ENCODE data around the gene AMH. TPM values are rescaled to one million over a fixed set of nuclear protein-coding genes. Genes with fewer than 3 reads are reported as not detected.

Gene AMH
- total and polyA plus RNA-seq, 7 experiments from 2014 or later: 0.37 to 12.9 (median 4.6) TPM; not detected in 2

DNA sequence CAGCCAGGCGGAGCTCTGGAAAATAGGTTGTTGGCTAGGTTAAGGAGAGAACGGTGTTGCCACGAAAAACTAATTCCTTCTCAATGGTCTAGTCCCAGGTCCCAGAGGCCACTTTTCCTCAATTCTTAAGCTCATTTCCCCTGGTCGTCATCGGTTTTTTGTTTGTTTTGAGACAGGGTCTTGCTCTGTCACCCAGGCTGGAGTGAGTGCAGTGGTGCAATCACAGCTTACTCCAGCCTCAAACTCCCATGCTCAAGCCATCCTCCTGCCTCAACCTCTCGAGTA, 11.3 kb upstream of the AMH start:
- ATAC-seq (no peak), DNase-seq (no peak)
- Mint-ChIP-seq H3K36me3 (peaks cover 3 to 23% (median 20%) of the 10 kb centered on the region in 5 donors), H3K9me3 (peaks cover 0 to 10% (median 0%) of the 10 kb centered on the region in 11 donors), H3K4me3 (peak overlapping the region; percentile 88 to 100 (median 97)), H3K27me3 (peaks cover 0 to 5% (median 0%) of the 10 kb centered on the region in 5 donors), H3K27ac (peak overlapping the region; percentile 88 to 99 (median 94)), H3K4me1 (peaks cover 48 to 82% (median 68%) of the 10 kb centered on the region in 7 donors)
- H3K36me3 ChIP-seq (ENCODE audit: control insufficient read depth in 2 of 3, insufficient read depth in 3 of 3, low read length in 3 of 3): peaks cover 0 to 19% (median 0%) of the 10 kb centered on the region in 3 experiments
- peak overlapping the region; percentile 93 for H3K27ac ChIP-seq (ENCODE audit: low read depth, low read length)
- peaks cover 52 to 62% of the 10 kb centered on the region in 2 donors for H3K4me1 ChIP-seq (ENCODE audit: control insufficient read depth in 2 of 2, insufficient read depth in 2 of 2, low read length in 2 of 2)
- ChIA-PET CTCF (interaction anchor here (0.6 to 3.1 kb wide), 7 partner anchors 9 to 172 kb away, joined by 3 to 25 read pairs (median 4); no protein-coding TSS in a partner anchor), POLR2A (interaction anchor here (0.7 to 9.7 kb wide), 9 partner anchors 17 to 1574 kb away, joined by 3 to 163 read pairs (median 5); partner anchors contain the start of genes AMH, GADD45B, JSRP1 and TIMM13)
- H3K9me3 ChIP-seq (ENCODE audit: control insufficient read depth in 2 of 3, low read length in 3 of 3): no peaks in the 10 kb centered on the region
- peak overlapping the region; percentile 75 for H3K4me3 ChIP-seq (ENCODE audit: low read length)
- intact Hi-C loops (cut with micrococcal nuclease): loop anchor here (2.0 to 5.0 kb wide), 6 partner anchors 15 to 545 kb away; partner anchors contain the start of genes LMNB2 (in 1 of the 2) and SGTA (in 1 of the 2)
- no peaks in the 10 kb centered on the region for H3K27me3 ChIP-seq (ENCODE audit: control insufficient read depth in 2 of 2, insufficient read depth in 2 of 2, low read length in 2 of 2)

DNA sequence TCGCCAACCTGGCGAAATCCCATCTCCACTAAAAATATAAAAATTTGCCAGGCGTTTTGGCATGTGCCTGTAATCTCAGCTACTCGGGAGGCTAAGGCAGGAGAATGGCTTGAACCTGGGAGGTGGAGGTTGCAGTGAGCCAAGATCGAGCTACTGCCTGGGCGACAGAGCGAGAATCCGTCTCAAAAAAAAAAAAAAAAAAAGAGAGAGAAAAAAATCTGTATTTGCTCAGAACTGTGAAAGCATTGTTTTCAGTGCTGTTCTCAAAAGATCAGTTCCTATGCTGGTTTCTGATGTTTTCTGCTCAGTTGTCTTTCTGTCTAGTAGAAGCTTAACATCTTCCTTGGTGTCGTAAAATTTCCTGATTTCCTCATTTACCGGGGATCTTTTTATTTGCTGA, 9.9 kb upstream of the AMH start:
- Mint-ChIP-seq H3K27me3 (peaks cover 0 to 5% (median 0%) of the 10 kb centered on the region in 5 donors), H3K4me1 (peaks cover 47 to 83% (median 67%) of the 10 kb centered on the region in 7 donors), H3K36me3 (peaks cover 3 to 24% (median 21%) of the 10 kb centered on the region in 5 donors), H3K27ac (peak overlapping the region; percentile 82 to 99 (median 95)), H3K4me3 (peak overlapping the region; percentile 88 to 100 (median 97)), H3K9me3 (peaks cover 0 to 10% (median 0%) of the 10 kb centered on the region in 11 donors)
- intact Hi-C loops (cut with micrococcal nuclease): loop anchor here in 1 of 2 donors (2.0 to 5.0 kb wide), 3 partner anchors 20 to 233 kb away; partner anchors contain the start of gene LMNB2
- peaks cover 53 to 62% of the 10 kb centered on the region in 2 donors for H3K4me1 ChIP-seq (ENCODE audit: control insufficient read depth in 2 of 2, insufficient read depth in 2 of 2, low read length in 2 of 2)
- H3K27me3 ChIP-seq (ENCODE audit: control insufficient read depth in 2 of 2, insufficient read depth in 2 of 2, low read length in 2 of 2): no peaks in the 10 kb centered on the region
- no peak for ATAC-seq
- peak overlapping the region; percentile 53 for H3K4me3 ChIP-seq (ENCODE audit: low read length)
- POLR2A ChIA-PET: interaction anchor here (0.6 to 9.7 kb wide), 15 partner anchors 16 to 1573 kb away, joined by 3 to 163 read pairs (median 4); partner anchors contain the start of genes AMH, AP3D1, JSRP1 and TIMM13
- CTCF ChIA-PET: interaction anchor here (0.7 to 3.1 kb wide), 9 partner anchors 13 to 381 kb away, joined by 3 to 25 read pairs (median 4); no protein-coding TSS in a partner anchor
- peak overlapping the region; percentile 93 for H3K27ac ChIP-seq (ENCODE audit: low read depth, low read length)
- peaks cover 8 to 21% (median 10%) of the 10 kb centered on the region in 3 experiments for H3K36me3 ChIP-seq (ENCODE audit: control insufficient read depth in 2 of 3, insufficient read depth in 3 of 3, low read length in 3 of 3)
- no peaks in the 10 kb centered on the region for H3K9me3 ChIP-seq (ENCODE audit: control insufficient read depth in 2 of 3, low read length in 3 of 3)
- peak in 1 of 9 donors; percentile 24 for DNase-seq

DNA sequence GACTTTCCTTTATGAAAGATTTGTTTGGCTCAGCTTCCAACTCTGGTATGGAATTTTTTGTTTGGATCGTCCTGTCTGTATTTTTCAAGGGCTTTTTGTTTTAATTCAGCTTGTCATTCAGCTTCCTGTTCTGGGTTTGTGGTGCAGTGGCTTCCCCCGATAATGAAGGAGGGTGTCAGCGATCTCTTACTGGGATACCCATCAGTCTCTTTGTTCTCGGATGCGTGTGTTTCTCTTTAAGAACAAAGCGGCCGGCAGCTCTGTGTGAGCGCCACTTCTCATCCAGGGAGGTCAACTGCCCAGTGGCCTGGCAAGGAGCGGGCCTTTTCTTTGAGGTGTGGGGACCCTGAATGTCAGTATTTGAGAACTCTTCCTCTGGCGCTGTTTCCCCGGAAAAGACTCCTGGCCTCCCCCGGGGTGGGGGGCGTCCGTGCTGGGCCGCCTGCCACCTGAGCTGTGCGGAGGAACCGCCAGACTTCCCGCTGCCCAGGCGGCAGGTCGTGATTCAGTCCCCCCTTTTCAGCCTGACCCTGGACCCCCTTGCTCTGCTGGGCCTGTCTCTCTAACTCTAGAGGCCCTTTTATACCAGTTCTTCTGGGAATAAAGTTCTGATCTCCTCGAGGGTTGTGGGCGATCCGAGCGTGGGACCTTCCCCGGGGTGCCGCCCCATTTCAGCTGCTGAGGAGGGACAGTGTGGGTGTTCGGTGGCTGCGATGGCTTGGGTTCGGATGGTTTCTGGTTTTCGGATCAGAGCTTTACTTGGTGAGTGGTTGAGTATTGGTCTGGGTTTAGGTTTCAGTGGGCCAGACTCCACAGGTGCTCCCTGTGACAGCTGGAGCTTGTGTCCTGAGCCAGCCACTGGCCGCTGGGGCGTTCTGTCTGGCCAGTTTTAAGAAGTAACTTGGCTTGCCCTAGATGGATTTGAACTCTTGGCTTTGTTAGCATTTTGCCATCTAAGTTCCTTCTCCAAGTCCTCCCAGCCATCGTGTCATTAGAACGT, 9.1 kb upstream of the AMH start:
- peaks cover 17 to 30% (median 18%) of the 10 kb centered on the region in 3 experiments for H3K36me3 ChIP-seq (ENCODE audit: control insufficient read depth in 2 of 3, insufficient read depth in 3 of 3, low read length in 3 of 3)
- no peaks in the 10 kb centered on the region for H3K9me3 ChIP-seq (ENCODE audit: control insufficient read depth in 2 of 3, low read length in 3 of 3)
- Mint-ChIP-seq H3K4me1 (peaks cover 40 to 74% (median 62%) of the 10 kb centered on the region in 7 donors), H3K9me3 (peaks cover 0 to 10% (median 0%) of the 10 kb centered on the region in 11 donors), H3K4me3 (peak overlapping the region; percentile 82 to 100 (median 97)), H3K27me3 (peaks cover 0 to 5% (median 0%) of the 10 kb centered on the region in 5 donors), H3K27ac (peak overlapping the region; percentile 82 to 99 (median 95)), H3K36me3 (peaks cover 3 to 27% (median 24%) of the 10 kb centered on the region in 5 donors)
- intact Hi-C loops (cut with micrococcal nuclease): loop anchor here in 1 of 2 donors (2.0 to 5.0 kb wide), 3 partner anchors 19 to 232 kb away; partner anchors contain the start of gene LMNB2
- H3K4me1 ChIP-seq (ENCODE audit: control insufficient read depth in 2 of 2, insufficient read depth in 2 of 2, low read length in 2 of 2): peaks cover 50 to 60% of the 10 kb centered on the region in 2 donors
- ChIA-PET CTCF (interaction anchor here (1.0 to 3.1 kb wide), 7 partner anchors 12 to 381 kb away, joined by 3 to 25 read pairs (median 5); no protein-coding TSS in a partner anchor), POLR2A (interaction anchor here (0.6 to 9.7 kb wide), 13 partner anchors 15 to 378 kb away, joined by 3 to 163 read pairs (median 4); partner anchors contain the start of genes AMH, AP3D1, JSRP1 and PEAK3)
- ATAC-seq: no peak
- peak overlapping the region; percentile 93 for H3K27ac ChIP-seq (ENCODE audit: low read depth, low read length)
- DNase-seq: peak in 7 of 9 donors; percentile 44 to 60 (median 57)
- H3K4me3 ChIP-seq (ENCODE audit: low read length): peak overlapping the region; percentile 53
- H3K27me3 ChIP-seq (ENCODE audit: control insufficient read depth in 2 of 2, insufficient read depth in 2 of 2, low read length in 2 of 2): no peaks in the 10 kb centered on the region

DNA sequence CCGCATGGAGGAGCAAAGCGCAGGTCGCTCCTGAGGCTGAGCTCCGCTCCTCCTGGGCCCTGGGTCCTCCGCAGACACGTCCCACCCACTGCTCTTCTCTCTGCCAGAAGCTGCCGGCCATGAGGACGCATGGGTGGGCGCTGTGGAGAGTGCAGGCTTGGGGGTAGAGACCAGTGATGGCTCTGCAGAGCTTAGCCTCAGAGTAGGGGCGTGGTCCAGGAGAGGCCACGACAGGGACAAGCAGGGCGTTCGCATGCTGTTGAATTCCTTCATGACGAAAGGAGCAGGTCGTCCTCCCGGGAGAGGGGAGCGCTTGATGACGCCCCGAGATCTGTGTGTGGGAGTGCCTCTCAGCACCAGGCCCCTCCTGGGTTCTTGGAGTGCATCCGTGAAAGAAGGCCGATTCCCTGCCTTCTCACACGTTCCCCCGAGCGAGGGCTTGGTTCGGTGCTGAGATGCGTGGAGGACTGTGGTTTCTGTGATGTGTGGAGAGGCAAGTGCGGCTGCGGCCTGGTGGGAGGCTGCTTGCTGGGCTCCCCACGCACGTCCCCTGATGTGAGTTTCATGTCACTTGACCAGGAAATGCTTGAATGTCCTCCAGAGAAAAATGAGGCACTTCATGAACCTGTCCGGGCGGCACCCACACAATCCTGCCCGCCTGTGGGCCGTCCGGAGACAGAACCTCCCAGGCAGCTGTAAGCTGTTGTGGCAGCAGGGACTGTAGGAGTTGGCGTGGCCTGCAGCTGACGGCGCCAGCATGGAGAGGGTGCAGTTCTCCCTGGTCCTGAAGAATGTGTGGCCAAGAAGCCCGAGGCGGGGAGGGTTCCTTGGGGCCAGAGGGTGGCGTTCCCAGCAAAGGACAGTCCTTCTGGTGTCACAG, 8.0 kb upstream of the AMH start:
- H3K27me3 Mint-ChIP-seq: peaks cover 0 to 5% (median 0%) of the 10 kb centered on the region in 5 donors
- intact Hi-C loops (cut with micrococcal nuclease): loop anchor here in 1 of 2 donors (1.0 kb wide), 1 partner anchor 12 kb away; no protein-coding TSS in a partner anchor
- H3K27ac Mint-ChIP-seq: peak overlapping the region; percentile 77 to 99 (median 91)
- ATAC-seq: no peak
- peaks cover 47 to 56% of the 10 kb centered on the region in 2 donors for H3K4me1 ChIP-seq (ENCODE audit: control insufficient read depth in 2 of 2, insufficient read depth in 2 of 2, low read length in 2 of 2)
- H3K9me3 Mint-ChIP-seq: peaks cover 0 to 10% (median 0%) of the 10 kb centered on the region in 11 donors
- ChIA-PET POLR2A (interaction anchor here (1.0 to 9.7 kb wide), 5 partner anchors 14 to 41 kb away, joined by 3 to 163 read pairs (median 37); partner anchors contain the start of genes AMH, JSRP1 and PEAK3), CTCF (interaction anchor here (0.7 kb wide), 1 partner anchor 152 kb away, joined by 3 read pairs; no protein-coding TSS in a partner anchor)
- no peaks in the 10 kb centered on the region for H3K9me3 ChIP-seq (ENCODE audit: control insufficient read depth in 2 of 3, low read length in 3 of 3)
- peak overlapping the region; percentile 82 to 100 (median 97) for H3K4me3 Mint-ChIP-seq
- no peaks in the 10 kb centered on the region for H3K27me3 ChIP-seq (ENCODE audit: control insufficient read depth in 2 of 2, insufficient read depth in 2 of 2, low read length in 2 of 2)
- peaks cover 7 to 33% (median 27%) of the 10 kb centered on the region in 5 donors for H3K36me3 Mint-ChIP-seq
- peaks cover 40 to 70% (median 57%) of the 10 kb centered on the region in 7 donors for H3K4me1 Mint-ChIP-seq
- peak overlapping the region; percentile 93 for H3K27ac ChIP-seq (ENCODE audit: low read depth, low read length)
- peaks cover 18 to 41% (median 27%) of the 10 kb centered on the region in 3 experiments for H3K36me3 ChIP-seq (ENCODE audit: control insufficient read depth in 2 of 3, insufficient read depth in 3 of 3, low read length in 3 of 3)
- peak overlapping the region; percentile 53 for H3K4me3 ChIP-seq (ENCODE audit: low read length)
- no peak for DNase-seq

DNA sequence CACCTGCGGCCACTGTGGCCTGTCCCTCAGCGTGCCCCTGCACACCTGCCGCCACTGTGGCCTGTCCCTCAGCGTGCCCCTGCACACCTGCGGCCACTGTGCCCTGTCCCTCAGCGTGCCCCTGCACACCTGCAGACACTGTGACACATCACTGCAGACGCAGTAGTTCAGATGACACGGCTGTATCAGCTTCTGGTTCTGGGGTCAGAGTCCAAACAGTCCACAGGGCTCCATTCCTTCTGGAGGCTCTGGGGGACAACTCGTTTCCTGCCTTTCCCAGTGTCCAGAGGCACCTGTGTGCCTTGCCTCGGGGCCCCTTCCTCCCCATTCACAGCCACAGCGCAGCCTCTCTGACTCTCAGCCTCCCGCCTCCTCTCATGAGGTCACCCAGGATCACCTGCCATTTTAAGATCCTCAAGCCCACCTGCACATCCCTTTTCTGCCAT, 7.0 kb upstream of the AMH start:
- intact Hi-C loops (cut with micrococcal nuclease): no loop called here
- no peaks in the 10 kb centered on the region for H3K27me3 Mint-ChIP-seq
- no peak for ATAC-seq
- H3K27me3 ChIP-seq (ENCODE audit: control insufficient read depth in 2 of 2, insufficient read depth in 2 of 2, low read length in 2 of 2): no peaks in the 10 kb centered on the region
- CTCF ChIA-PET: interaction anchor here (0.7 kb wide), 1 partner anchor 151 kb away, joined by 3 read pairs; no protein-coding TSS in a partner anchor
- H3K27ac ChIP-seq (ENCODE audit: low read depth, low read length): no peak overlapping the region
- H3K36me3 Mint-ChIP-seq: peaks cover 7 to 29% (median 20%) of the 10 kb centered on the region in 5 donors
- H3K4me3 ChIP-seq (ENCODE audit: low read length): no peak overlapping the region
- H3K4me1 ChIP-seq (ENCODE audit: control insufficient read depth in 2 of 2, insufficient read depth in 2 of 2, low read length in 2 of 2): peaks cover 47 to 56% of the 10 kb centered on the region in 2 donors
- H3K4me1 Mint-ChIP-seq: peaks cover 34 to 62% (median 50%) of the 10 kb centered on the region in 7 donors
- no peak for DNase-seq
- peaks cover 0 to 5% (median 0%) of the 10 kb centered on the region in 11 donors for H3K9me3 Mint-ChIP-seq
- H3K27ac Mint-ChIP-seq: peak overlapping the region in 5 of 9 donors; percentile 18 to 81 (median 29)
- no peaks in the 10 kb centered on the region for H3K9me3 ChIP-seq (ENCODE audit: control insufficient read depth in 2 of 3, low read length in 3 of 3)
- peaks cover 18 to 51% (median 31%) of the 10 kb centered on the region in 3 experiments for H3K36me3 ChIP-seq (ENCODE audit: control insufficient read depth in 2 of 3, insufficient read depth in 3 of 3, low read length in 3 of 3)
- POLR2A ChIA-PET: interaction anchor here (6.3 to 9.7 kb wide), 2 partner anchors 13 to 31 kb away, joined by 135 to 163 read pairs; partner anchors contain the start of genes AMH and JSRP1
- H3K4me3 Mint-ChIP-seq: peak overlapping the region in 9 of 10 donors; percentile 16 to 99 (median 51)
